HepG2 (cell line): ENCODE results near the gene SLC34A3. TPM values are rescaled to one million over a fixed set of nuclear protein-coding genes. Genes with fewer than 3 reads are reported as not detected.
A peak's percentile ranks its signal among the peaks of the same experiment; 100 is the strongest.

Source experiments
- ATAC-seq: fragments of 200-7000 bp; cut with Tn5 transposase; 3 replicates; pipeline ENCODE4 v1.9.1; 2020; ENCODE audit warnings: mild to moderate bottlenecking, moderate library complexity
- BruUV-seq: library from RNA; stranded (reverse); fragments of 400-500 nt; replicated peaks from 2 replicates; lab custom pipeline; 2021; lab: Mats Ljungman, UMichigan
- CTCF ChIA-PET: fragments of 300-600 bp; formaldehyde crosslinking; extraction: SDS; loops from one replicate; lab custom pipeline; 2021; ENCODE audit warnings: low total read pairs, inconsistent platforms, low intra/inter-chr PET ratio; lab: Yijun Ruan, JAX
- POLR2A ChIA-PET: fragments of 350-600 bp; sonication (Branson Sonifier 250); formaldehyde crosslinking; loops from one replicate; lab custom pipeline; 2020; ENCODE audit warnings: antibody characterized with exemption, inconsistent platforms; lab: Yijun Ruan, JAX
- DNase-seq: peaks from one replicate; pipeline ENCODE4 v3.0.0-alpha.2; 2015; ENCODE audit warnings: low spot score
- FAIRE-seq: peaks from 3 replicates; lab custom pipeline; 2011; peaks lifted over from hg19 to GRCh38; lab: Jason Lieb, UNC
- H2AFZ ChIP-seq: one replicate; pipeline ENCODE4 v1.6.1; 2011; ENCODE audit warnings: low read length, inconsistent platforms
- H3K27ac ChIP-seq: fragments of 300-600 bp; 3 replicates; pipeline ENCODE4 v1.8.0; 2011; ENCODE audit warnings: mixed run types, mild to moderate bottlenecking, mixed read lengths, low read length, inconsistent platforms; ENCODE audit not compliant: insufficient read depth; ENCODE audit errors: extremely low read length
- H3K27me3 ChIP-seq, 2 experiments: fragments of 200-600 bp in 1 of 2; 2 replicates in 1 of 2; 3 replicates in 1 of 2; pipeline versions ENCODE4 v1.6.0 to v1.8.0; 2011; ENCODE audit warnings: low read length in 2 of 2, mild to moderate bottlenecking in 2 of 2, moderate library complexity in 2 of 2, inconsistent platforms in 1 of 2; ENCODE audit not compliant: insufficient read depth in 2 of 2, control insufficient read depth in 1 of 2
- H3K36me3 ChIP-seq, 2 experiments: fragments of 200-600 bp in 1 of 2; replicated peaks in 1 of 2; 2 replicates in 1 of 2; 3 replicates in 1 of 2; pipeline versions ENCODE4 v1.5.1 to v1.8.0; 2011; ENCODE audit warnings: low read length in 2 of 2, inconsistent platforms in 1 of 2; ENCODE audit not compliant: insufficient read depth in 2 of 2, control insufficient read depth in 1 of 2
- H3K4me1 ChIP-seq: 2 replicates; pipeline ENCODE4 v1.5.1; 2012; ENCODE audit warnings: low read length, inconsistent platforms; ENCODE audit not compliant: insufficient read depth
- H3K4me2 ChIP-seq: 2 replicates; pipeline ENCODE4 v1.6.0; 2011; ENCODE audit warnings: low read depth, low read length, inconsistent platforms
- H3K4me3 ChIP-seq, 3 experiments: fragments of 200-600 bp in 1 of 3; sonication (generic), shearing (Covaris generic) in 1 of 3; replicated peaks in 1 of 3; 2 replicates each; pipeline ENCODE4 v1.5.1; 2011 to 2016; ENCODE audit warnings: low read length in 3 of 3, inconsistent platforms in 2 of 3, low read depth in 2 of 3, mild to moderate bottlenecking in 2 of 3, control low read depth in 1 of 3, mixed read lengths in 1 of 3; ENCODE audit not compliant: insufficient read depth in 1 of 3
- H3K79me2 ChIP-seq: one replicate; pipeline ENCODE4 v1.6.1; 2011; ENCODE audit warnings: low read length, inconsistent platforms; ENCODE audit not compliant: insufficient read depth
- H3K9ac ChIP-seq: 2 replicates; pipeline ENCODE4 v1.6.0; 2011; ENCODE audit warnings: mild to moderate bottlenecking, low read depth, low read length, inconsistent platforms; ENCODE audit not compliant: insufficient read depth
- H3K9me3 ChIP-seq: 2 replicates; pipeline ENCODE4 v1.5.1; 2012; ENCODE audit warnings: mild to moderate bottlenecking, low read length
- H4K20me1 ChIP-seq: 2 replicates; pipeline ENCODE4 v1.6.0; 2011; ENCODE audit warnings: inconsistent platforms, mild to moderate bottlenecking, low read length, moderate library complexity; ENCODE audit not compliant: insufficient read depth
- HDAC1 ChIP-seq: sonication (generic); formaldehyde crosslinking; IDR thresholded peaks from 2 replicates; pipeline ENCODE4 v1.5.1; 2020; ENCODE audit warnings: mild to moderate bottlenecking, missing genetic modification reagents
- HMGXB4 ChIP-seq, 2 experiments: sonication (generic) in 1 of 2; formaldehyde crosslinking in 1 of 2; IDR thresholded peaks; 2 replicates each; pipeline versions ENCODE4 v1.4.0 to v1.6.1; 2018 to 2020; ENCODE audit warnings: missing genetic modification reagents in 2 of 2, borderline replicate concordance in 1 of 2, low read depth in 1 of 2, mild to moderate bottlenecking in 1 of 2, missing biosample characterization in 1 of 2
- HNRNPK ChIP-seq: fragments of 200-400 bp; formaldehyde crosslinking; IDR thresholded peaks from 2 replicates; pipeline ENCODE4 v1.6.1; 2018; ENCODE audit warnings: low read length, low read depth, moderate library complexity, mild to moderate bottlenecking; ENCODE audit not compliant: poor library complexity, severe bottlenecking
- PCBP1 ChIP-seq: fragments of 200-400 bp; formaldehyde crosslinking; IDR thresholded peaks from 2 replicates; pipeline ENCODE4 v1.6.1; 2017; ENCODE audit warnings: mild to moderate bottlenecking, low read depth, low read length, borderline replicate concordance
- REL ChIP-seq: sonication (generic); formaldehyde crosslinking; conservative IDR thresholded peaks from 2 replicates; pipeline ENCODE4 v1.8.0; 2022; ENCODE audit warnings: mild to moderate bottlenecking, missing genetic modification reagents, moderate library complexity
- ZNF691 ChIP-seq: sonication (generic); formaldehyde crosslinking; IDR thresholded peaks from 2 replicates; pipeline ENCODE4 v1.4.0; 2020; ENCODE audit warnings: missing genetic modification reagents, low read depth, mild to moderate bottlenecking, borderline replicate concordance
- whole genome bisulfite sequencing: methylation state at CpG from one replicate; pipeline ENCODE4 v1.1.6; 2017; ENCODE audit warnings: low lambda C conversion rate; 5-methylcytosine and 5-hydroxymethylcytosine counted together
- in situ Hi-C: cut with HindIII; loops from 2 replicates; pipeline ENCODE4 v1.10.0; 2017; ENCODE audit warnings: low pct_unique_long_range_greater_than_20kb; ENCODE audit not compliant: extremely low pct_ligation_motif_present
- intact Hi-C: fragments of 100-400 bp; cut with micrococcal nuclease; formaldehyde crosslinking; loops from one replicate; pipeline ENCODE4 v1.10.0; 2022; ENCODE audit not compliant: unreplicated experiment
- polyA plus RNA-seq, 8 experiments: library from polyadenylated mRNA; depleted of rRNA in 3 of 8; stranded (reverse) in 7 of 8; unstranded in 1 of 8; fragments of >200 nt; fragmentation: Illumina TruSeq in 4 of 8; extraction: Trizol in 4 of 8; gene quantifications; 2 replicates each; pipeline versions ENCODE4 v1.2.1 to v1.2.3, GENCODE V29; 2011 to 2016; ENCODE audit warnings: low read depth in 4 of 8, missing spikeins in 1 of 8, mixed read lengths in 1 of 8; ENCODE audit not compliant: insufficient read depth in 1 of 8
- total RNA-seq, 5 experiments: library from RNA; depleted of rRNA; stranded (reverse); fragments of >200 nt; fragmentation: Illumina TruSeq; extraction: Trizol; gene quantifications; 2 replicates each; pipeline ENCODE4 v1.2.3, GENCODE V29; 2016; ENCODE audit warnings: low read depth in 1 of 5

SLC34A3 gene
- total and polyA plus RNA-seq, 2 of the 13 experiments (the other 11 are each of a cell fraction or from before 2014, with no cell fraction given) = 0.07 to 1.0 TPM

DNA sequence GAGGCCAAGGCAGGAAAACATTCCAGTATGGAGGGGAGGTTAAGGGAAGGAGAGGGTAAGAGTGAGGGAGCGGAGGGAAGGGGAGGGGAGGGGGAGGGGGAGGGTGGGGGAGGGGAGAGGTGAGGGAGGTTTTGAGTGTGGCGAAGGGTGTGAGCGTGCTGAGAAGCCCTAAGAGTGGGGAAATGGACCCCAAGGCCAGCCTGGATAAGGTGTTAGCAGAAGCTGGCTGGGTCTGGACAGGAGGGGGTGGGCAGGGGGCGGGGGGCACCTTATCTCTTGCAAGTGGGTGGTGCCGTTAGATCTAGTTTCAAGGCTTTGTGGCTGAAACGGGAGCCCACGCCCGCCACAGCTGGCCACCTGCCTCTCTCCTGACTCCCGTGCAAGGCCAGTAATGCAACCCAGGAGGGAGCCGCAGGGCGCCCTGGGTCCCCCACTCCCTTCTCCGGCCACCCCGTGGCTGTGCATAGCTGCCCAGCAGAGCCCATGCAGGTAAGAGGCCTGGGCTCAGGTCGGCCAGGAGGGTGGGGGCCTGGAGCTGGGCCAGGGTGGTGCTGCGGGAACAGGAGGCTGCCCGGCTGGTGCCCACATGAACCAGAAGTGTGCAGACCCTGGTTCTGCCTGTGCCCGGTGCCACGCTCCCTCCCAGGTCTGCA is 2.7 kb upstream of the SLC34A3 start:
- Histone ChIP-seq H3K9ac (no peak overlapping the region), H3K27me3 (no peaks in the 10 kb centered on the region; a peak in 1 of 5 replicates), H3K4me3 (peak overlapping the region in 2 of 3 experiments; percentile 62 to 72; a peak in 2 of 6 replicates), H3K4me1 (peaks cover 79% of the 10 kb centered on the region), H2AFZ (no peak overlapping the region), H3K36me3 (no peaks in the 10 kb centered on the region), H4K20me1 (no peaks in the 10 kb centered on the region), H3K79me2 (no peaks in the 10 kb centered on the region), H3K9me3 (no peaks in the 10 kb centered on the region), H3K4me2 (peak overlapping the region; percentile 96), H3K27ac (no peak overlapping the region)
- FAIRE-seq = no peak
- in situ Hi-C loops (loop anchor here (5.0 kb wide), 2 partner anchors 41 to 116 kb away; partner anchors contain the start of genes ANAPC2, DPP7 and SSNA1), intact Hi-C loops (loop anchor here (2.0 kb wide), 2 partner anchors 39 to 107 kb away; partner anchors contain the start of genes ANAPC2 and SSNA1)
- CTCF ChIA-PET = interaction anchor here (0.7 to 1.5 kb wide), 5 partner anchors 9 to 65 kb away, joined by 3 to 16 read pairs (median 3); partner anchors contain the start of genes ANAPC2 and SSNA1
- TF ChIP-seq REL (0 out of 2 replicates have a peak, but pooled peaks have one; percentile 10), HMGXB4 (CRISPR knock-in tag; IDR thresholded peaks at IDR 0.05; ENCODE audit: borderline replicate concordance in 1 of 2, low read depth in 1 of 2) (0 out of 4 replicates have a peak, but pooled peaks of 1 of the 2 experiments have one; percentile 10), HDAC1 (CRISPR knock-in tag) (0 out of 2 replicates have a peak, but pooled peaks have one; percentile 7), HNRNPK (peak; percentile 13), PCBP1 (peak; percentile 56; the same call in 1 of the 2 replicates), ZNF691 (CRISPR knock-in tag) (no peak)
- POLR2A ChIA-PET = interaction anchor here (0.9 to 13.4 kb wide), 10 partner anchors 10 to 110 kb away, joined by 3 to 225 read pairs (median 4); partner anchors contain the start of genes NDOR1, SSNA1, TMEM203 and TPRN
- 49% methylated on average over 4 of the region's 18 CpGs for WGBS
- DNase-seq = no peak
- no TSS peak for BruUV-seq
- ATAC-seq = no peak
